ENCODE results near the gene GALNS.

The GALNS gene

DNA sequence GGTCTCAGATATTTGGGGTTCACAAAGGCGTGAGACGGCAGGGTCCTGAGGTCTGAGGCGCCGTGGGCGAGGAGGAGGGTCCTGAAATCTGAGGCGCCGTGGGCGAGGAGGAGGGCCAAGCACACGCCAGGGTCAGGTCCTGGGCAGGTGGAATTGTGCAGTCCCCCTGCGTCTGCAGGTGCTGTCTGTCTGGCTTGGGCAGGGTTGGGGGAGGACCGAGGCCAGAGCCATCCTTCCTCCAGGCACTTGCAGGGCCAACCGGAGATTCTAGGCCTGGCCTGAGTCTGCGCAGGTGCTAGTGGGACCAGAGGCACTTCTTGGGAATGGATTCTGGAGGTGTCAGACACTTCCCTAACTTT, 42.6 kb downstream of the GALNS start:
- DNase-seq, result no peak

DNA sequence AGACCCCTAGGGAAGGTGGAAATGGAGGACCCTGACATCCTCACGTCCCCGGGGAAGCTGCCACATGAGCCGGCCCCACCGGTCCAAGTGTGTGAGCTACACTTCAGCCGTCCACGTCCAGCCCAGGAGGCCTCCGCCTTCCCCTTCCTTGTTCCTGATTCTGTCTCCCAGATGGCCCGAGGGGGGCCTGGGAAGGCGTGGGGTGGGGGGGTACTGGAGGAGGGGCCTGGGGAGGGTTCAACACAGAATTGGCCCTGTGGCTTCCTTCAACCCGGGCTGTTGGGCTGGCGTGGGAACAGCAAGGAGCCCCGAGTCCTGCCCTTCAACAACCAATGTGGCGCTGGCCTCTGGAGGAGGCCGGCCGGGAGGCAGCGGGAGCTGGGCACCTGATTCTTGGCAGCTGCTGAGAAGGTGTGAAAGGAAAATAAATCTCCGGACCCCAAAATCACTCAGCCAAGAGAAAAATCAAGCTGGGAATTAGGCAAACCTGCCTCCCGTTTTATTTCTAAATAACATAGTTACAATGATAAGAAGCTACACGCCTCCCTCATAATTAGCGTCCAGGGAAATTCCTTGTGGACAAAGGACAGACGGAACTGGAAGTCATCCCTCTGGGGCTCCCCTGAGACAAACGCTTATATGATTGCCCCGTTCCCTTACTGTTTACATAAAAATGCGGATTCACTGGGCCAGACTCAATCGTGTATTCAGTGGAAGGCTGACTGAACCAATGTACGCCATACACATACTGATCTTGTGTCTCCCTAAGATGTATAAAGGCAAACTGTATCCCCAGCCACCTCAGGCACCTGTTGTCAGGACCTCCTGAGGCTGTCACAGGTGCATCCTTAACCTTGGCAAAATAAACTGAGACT, 43.2 kb downstream of the GALNS start:
- no peak for DNase-seq

DNA sequence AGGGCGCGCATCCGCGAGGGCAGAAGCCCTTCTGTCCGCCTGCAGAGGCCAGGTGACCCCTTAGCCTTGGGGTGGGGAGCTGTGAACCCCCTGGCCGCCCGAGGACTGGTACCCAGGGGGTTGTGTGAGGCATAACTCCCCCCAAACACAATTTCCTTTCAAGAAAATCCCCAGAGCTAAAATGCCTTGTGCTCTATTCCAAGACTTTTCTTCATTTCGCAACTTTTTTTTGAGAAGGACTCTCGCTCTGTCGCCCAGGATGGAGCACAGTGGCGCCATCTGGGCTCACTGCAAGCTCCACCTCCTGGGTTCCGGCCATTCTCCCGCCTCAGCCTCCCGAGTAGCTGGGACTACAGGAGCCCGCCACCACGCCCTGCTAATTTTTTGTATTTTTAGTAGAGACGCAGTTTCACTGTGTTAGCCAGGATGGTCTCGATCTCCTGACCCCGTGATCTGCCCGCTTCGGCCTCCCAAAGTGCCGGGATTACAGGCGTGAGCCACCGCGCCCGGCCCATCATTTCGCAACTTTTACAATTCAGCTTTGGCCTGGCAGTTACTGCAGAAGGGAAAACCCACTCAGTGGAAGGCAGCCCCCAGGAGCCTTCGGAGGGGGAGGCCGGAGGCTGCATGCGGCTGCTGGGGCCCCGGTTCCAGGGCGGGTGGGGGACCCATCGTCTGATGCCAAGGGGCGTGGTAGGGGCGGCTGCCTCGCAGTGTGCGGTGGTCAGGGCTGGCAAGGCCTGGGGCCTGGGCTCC, 44.1 kb downstream of the GALNS start:
- no peak for DNase-seq

DNA sequence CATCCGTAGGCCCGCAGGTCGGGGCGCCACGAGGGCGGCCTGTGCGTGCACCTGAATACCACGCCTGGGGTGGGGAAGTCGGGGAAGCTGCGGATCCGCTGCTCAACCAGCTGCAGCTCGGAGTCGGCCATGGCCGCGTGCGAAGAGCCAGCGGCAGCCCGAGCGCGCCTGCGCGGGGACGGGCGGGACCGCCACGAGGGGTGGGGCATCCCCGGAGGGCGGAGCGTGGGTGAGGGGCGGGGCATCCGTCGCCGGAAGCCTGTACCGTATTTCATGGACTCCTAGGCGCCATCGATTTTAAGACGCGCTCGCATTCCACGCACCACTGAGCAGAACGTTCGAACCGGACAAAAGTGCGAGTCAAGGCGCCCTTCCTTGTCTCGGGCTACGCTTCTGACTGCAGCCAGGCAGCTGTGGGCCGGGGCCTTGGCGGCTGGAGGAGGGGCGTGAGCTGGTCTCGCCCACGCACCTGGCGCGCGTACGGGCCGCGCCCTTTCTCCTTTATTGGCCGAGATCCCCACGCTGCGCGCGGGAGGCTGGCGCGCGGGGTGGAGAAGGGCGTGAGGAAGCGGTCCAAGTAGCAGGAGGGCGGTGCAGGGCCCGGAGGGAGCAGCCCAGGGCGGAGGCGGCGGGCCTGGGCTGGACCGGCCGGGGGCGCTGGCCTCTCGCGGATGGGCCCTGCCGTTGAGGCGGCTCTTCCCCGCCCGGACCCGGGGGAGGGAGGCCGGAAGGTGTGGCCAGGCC, 44.8 kb downstream of the GALNS start, which contains the start of gene APRT:
TSS of gene APRT (minus strand) at position 160 of the 744 bp plus-strand sequence. CDS start at position 131, 29 bp downstream.
- DNase-seq, result peak; percentile 98

DNA sequence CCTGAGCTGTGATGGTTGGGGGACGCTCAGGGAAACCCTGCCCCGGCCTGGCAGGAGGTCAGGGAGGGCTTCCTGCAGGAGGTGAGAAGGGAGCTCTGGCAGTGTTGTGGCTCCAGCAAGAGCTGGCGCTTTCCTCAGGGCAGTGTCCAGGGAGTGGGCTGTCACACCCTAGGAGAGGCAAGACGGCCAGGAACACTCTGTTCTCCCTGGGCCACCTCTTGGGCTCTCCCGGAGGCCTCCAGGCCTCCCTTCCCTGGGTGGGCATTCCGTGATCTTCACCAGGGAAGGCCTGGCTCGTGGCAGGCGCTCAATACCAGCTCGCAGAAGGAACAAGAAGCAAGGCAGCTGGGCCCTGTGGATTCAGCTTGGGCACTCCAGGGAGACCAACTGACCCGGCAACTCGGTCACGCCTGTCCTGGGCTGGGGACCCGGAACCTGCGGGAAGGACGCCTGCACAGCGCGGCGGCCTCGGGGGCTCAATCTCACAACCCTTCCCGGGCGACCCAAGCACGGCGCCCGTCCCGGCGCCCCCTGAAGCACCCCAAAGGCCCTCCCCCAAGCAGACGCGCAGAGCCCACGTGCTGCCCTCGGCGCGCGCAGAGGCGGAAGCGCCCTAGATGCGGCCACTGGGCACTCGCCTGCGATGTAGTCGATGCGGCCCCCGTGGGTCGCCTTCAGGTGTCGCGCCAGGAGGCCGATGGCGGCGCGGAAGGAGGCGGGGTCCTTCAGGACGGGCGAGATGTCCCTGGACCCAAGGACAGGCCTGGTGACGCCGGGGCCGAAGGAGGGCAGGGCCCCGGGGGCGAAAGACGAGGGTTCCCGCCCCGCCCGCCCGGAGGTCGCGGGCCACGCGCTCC, 45.6 kb downstream of the GALNS start:
- DNase-seq, result peak; percentile 48

DNA sequence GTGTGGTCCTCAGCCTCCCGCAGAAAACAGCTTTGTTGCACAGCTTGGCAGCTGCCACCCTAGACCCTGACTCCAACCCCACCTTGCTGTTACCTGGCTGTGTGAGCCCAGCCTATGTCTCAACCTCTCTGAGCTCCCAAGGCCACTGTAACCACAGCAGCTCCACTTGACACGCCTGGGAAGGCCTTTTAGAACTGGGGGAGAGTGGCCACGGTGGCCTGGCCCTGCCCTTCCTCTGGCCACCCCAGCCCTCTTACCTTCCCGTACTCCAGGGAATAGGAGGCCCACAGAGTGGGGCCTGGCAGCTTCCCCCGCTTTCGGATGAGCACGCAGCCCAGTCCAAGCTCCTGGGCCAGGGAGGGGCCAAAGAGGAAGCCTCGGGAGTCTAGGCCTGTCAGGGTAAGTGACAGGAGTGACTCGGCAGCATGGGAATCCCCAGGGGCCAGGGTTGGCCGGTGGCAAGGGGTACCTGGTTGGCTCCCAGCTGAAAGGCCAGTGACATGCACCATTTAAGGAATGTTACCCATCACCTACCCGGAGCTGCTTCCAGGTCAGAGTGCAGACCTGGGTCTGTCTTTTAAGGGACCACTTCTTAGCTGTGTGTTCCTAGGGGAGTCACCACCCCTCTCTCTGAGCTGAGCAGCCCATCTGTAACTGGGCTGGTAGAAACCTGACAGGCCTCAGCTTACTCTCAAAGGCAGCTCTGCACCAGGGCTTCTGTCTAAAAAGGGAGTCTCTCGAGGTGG, 46.4 kb downstream of the GALNS start:
- DNase-seq, result no peak

DNA sequence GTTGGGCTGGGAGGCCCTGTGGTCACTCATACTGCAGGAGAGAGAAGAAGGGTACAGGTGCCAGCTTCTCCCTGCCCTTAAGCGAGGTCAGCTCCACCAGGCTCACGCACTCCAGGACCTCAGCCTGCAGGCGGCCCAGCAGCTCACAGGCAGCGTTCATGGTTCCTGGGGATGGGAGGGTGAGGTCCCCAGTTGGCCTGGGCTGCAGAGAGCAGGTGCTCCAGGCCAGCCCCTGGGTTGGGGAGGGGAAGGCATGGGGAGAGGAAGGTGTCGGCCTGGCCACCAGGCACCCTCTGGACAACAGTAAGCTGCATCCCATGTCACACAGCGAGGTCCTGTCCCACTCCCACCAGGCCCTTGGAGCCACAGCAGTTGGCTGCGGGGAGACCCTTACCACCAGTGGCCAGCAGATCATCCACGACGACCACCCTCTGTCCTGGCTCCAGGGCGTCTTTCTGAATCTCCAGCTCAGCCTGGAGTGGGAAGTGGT, 47.0 kb downstream of the GALNS start:
- no peak for DNase-seq

DNA sequence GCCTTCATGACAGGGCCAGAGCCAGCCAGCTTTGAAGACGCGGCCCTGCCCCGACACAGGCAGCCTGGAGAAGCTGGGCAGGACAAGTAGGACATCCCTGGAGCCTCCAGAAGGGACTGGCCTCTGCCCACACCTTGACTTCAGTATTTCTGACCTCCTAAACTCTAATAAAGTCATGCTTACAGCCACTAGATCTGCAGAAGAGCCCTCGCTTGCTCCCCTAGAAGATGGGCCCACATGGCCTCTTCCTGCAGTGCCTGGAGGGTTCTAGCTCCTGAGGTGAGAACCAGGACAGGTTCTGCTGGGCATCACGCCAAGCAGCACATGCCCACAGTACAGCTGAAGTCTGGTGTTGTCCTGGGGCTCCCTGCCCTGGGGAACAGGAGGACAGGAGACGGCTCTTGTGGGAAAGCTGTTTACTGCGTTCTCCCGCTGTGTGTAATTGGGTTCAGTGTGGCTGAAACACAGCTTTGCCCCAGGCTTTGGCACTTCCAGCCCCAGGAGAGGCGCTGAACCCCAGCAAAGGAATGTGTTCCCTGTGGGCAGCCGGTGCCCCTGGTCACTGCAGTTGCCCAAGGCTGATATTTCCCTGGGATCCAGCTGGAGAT, 47.6 kb downstream of the GALNS start:
- no peak for DNase-seq

DNA sequence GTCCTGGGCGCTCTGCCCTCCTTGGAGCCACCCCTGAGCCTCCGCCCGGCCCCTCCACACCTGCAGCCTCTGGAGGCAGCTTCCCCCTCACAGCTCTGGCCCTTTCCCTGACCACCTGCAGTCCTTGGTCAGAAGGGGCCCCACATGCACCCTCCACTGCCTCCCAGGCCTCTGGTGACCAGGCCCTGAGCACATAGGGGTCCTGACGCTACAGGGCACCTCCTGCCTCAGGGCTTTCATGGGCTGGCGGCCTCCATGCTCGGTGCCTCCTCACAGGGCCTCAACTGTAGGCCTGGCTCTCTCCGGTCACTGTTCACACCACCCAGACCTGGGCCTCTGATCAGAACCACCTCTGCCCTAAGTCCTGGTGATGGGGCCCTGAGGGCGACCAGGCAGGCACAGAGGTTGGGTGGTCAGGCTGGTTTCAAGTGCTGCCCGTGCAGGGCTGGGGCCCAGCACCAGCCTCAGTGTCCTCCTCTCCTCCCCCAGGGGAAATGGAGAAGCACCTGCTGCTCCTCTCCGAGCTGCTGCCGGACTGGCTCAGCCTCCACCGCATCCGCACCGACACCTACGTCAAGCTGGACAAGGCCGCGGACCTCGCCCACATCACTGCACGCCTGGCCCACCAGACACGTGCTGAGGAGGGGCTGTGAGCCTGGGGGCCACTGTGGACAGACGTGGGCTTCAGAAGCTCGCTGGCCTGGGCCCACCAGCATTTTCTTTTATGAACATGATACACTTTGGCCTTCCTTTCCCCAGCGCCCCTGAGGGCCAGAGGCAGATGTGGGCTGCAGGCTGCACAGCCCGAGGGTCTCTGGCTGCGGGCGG, 48.9 kb downstream of the GALNS start:
- no peak for DNase-seq

DNA sequence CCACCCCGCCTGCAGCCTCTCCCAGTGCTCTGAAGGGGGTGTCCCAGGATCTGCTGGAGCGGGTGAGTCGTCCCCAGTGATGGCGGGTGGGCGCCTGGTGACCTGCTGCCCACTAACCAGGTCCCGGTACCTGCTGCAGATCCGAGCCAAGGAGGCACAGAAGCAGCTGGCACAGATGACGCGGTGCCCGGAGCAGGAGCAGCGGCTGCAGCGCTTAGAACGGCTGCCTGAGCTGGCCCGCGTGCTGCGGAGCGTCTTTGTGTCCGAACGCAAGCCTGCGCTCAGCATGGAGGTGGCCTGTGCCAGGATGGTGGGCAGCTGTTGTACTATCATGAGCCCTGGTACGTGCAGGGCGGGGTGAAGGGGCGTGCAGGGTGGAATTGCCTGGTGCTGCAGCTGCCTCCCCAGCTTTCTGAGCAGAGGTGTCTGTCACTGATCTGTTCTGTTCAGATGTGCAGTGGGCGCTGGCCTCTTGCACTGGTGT, 49.6 kb downstream of the GALNS start:
- no peak for DNase-seq

DNA sequence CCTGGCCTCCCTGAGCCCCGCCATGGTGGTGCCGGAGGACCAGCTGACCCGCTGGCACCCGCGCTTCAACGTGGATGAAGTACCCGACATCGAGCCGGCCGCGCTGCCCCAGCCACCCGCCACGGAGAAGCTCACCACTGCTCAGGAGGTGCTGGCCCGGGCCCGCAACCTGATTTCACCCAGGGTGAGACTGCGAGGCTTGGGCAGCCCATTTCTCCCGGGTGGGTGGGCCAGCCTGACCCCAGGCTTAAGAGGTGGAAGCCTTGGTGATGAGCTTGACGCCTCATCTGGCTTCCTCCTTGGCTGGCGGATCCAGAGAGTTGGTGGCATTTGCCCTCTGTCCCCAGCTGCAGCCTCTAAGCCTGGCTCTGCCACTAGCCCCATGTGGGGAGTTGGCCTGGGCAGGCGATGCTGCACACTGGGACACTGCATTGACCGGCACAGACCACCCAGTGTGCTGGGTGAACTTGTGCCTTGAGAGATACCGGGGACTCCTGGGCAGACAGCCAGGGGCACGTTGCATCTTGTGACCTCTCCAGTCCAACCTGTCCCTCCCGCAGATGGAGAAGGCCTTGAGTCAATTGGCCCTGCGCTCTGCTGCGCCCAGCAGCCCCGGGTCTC, 50.1 kb downstream of the GALNS start:
- DNase-seq, result no peak

DNA sequence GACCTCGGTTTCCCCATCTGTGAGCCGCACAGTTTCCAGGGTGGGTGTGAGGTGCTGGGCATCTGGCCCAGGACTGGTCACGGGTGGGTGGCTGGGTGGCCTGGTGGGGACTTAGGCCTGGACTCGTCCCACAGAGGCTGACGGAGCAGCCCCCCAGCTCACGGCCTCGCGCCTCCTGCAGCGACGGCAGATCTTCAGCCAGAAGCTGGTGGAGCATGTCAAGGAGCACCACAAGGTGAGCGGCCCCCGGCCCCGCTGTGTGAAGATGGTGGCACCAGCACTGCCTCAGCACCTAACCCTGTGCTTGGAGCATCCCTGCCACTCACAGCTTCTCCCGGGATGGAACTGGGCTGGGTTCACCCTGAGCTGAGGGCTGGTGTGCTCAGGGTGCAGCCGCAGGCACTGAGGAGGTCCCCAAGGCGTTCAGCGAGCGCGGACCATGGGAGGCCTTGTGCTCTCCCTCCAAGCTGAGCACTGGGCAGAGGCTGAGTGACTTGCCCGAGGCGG, 50.8 kb downstream of the GALNS start:
- DNase-seq, result no peak

DNA sequence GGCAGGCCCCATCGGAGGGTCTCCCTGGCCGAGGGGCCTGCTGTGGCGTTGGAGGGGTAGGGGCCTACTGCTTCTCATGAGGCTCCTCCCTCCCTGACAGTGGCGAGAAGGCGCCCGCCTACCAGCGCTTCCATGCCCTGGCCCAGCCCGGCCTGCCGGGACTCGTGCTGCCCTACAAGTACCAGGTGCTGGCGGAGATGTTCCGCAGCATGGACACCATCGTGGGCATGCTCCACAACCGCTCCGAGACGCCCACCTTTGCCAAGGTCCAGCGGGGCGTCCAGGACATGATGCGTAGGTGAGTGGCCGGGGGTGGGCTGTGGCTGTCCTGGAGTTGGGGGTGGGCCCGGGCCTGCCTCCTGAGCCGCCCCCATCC, 51.4 kb downstream of the GALNS start:
- DNase-seq, result no peak

DNA sequence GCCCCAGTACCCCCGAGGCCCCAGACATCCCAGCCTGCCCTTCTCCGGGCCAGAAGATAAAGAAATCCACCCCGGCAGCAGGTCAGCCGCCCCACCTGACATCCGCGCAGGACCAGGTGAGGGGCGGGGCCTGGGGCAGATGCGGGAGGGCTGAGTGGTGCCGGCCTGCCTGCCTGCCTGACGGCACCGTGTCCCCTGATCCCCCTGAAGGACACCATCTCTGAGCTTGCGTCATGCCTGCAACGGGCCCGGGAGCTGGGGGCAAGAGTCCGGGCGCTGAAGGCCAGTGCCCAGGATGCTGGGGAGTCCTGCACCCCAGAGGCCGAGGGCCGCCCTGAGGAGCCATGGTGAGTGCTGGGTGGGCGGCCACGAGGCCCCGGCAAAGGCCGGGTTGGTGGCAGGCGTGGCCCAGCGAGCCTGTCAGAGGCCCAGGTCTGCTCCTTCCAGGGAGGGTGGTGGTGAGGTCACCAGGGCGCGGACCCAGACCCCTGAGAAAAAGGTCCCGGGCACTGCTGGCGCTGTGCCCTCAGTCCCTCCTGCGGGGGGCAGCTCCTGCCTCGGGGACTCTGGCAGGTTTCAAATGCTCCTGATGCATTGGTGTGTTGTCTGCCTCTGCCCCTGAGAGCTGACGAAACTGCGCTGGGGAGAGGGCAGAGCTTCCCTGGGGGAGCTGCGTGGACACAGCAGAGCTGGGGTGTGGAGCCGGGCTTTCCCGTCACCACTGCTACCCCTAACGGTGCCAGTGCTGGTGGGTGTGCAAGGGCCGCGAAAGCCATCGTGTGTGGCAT, 52.0 kb downstream of the GALNS start:
- DNase-seq, result no peak

DNA sequence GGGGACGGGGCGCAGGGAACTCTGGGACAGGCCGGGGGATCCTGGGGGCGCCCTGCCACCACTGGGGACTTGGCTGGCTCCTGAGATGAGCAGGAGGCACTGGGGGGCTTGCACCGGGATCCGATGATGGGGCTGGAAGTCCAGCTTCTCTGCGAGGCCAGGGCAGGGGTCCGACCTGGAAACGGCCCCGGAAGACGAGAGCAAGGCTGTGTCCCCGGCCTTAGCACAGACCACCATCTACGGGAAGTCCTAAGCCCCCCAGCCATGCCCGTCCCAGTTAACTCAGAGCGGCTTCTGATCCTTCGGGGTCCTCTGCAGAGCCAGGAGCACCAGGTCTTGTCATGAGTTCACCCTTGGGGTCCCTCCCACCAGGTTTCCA, 52.6 kb downstream of the GALNS start:
- no peak for DNase-seq

DNA sequence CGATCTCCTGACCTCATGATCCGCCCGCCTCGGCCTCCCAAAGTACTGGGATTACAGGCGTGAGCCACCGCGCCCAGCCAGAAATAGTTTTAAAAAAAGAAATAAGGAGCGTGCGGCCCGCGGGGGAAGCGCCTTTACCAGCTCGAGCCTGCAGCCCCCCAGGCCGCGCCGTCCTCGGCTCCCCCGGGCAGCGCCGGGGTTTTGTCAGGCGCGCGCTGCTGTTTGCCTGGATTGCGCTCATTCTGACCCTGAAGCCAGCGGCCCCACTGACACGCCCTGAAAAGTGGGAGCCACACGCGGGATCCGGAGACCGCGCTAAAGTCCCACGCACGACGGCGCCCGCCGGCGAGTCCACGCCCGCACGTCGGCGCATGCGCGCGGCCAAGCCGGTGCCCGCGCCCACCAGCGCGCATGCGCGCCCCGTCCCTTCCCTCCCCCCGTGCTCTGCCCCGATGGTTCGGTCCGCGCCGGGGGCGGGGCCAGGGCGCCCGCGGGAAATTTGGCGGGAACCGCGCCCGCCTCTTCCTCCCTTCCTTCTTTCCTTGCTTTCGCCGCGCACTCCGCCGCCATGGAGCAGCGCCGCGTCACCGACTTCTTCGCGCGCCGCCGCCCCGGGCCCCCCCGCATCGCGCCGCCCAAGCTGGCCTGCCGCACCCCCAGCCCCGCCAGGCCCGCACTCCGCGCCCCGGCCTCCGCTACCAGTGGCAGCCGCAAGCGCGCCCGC, 53.3 kb downstream of the GALNS start, which contains the start of gene CDT1:
TSS of gene CDT1 (plus strand) at position 526 of the 724 bp plus-strand sequence. CDS start at position 569, 43 bp downstream.
- peak; percentile 79 for DNase-seq

DNA sequence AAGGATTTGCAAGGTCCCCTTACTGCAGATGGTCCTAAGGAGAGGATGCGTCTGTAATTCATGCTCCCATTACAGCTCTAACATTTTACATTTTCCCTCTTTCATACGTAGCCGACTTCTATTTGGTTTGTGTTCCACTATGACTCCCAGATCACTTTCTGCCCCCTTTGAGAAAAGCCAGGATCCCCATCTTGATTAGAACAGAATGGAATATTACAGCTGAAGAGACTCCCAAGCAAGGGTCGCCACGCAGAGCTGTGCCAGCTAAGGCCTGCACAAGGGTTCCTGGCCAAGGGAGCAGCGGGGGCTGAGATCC, 56.5 kb downstream of the GALNS start:
- no peak for DNase-seq
